Liver (tissue), 3 donors: ENCODE data around the gene EIPR1.
A peak's percentile ranks its signal among the peaks of the same experiment; 100 is the strongest.

Experiments used
- CTCF ChIP-seq: fragments of 150-350 bp; IDR thresholded peaks from 2 replicates; pipeline ENCODE4 v1.5.1; 2017; ENCODE audit warnings: improper control_type of control experiment, low read depth, low read length; ENCODE audit not compliant: missing input control
- GABPA ChIP-seq, 2 donors: IDR thresholded peaks in 1 of 2; conservative IDR thresholded peaks in 1 of 2; 2 replicates each; pipeline ENCODE4 v1.6.1; 2016; ENCODE audit warnings: antibody characterized with exemption in 2 of 2, mild to moderate bottlenecking in 1 of 2, moderate library complexity in 1 of 2
- JUND ChIP-seq, 2 donors: IDR thresholded peaks; 2 replicates each; pipeline ENCODE4 v1.6.1; 2016; ENCODE audit warnings: antibody characterized with exemption in 2 of 2
- MAX ChIP-seq: IDR thresholded peaks from 2 replicates; pipeline ENCODE4 v1.6.1; 2016; ENCODE audit warnings: antibody characterized with exemption
- RAD21 ChIP-seq, 2 donors: IDR thresholded peaks; 2 replicates each; pipeline ENCODE4 v1.6.1; 2016; ENCODE audit warnings: antibody characterized with exemption in 2 of 2, mild to moderate bottlenecking in 2 of 2
- SP1 ChIP-seq: IDR thresholded peaks from 2 replicates; pipeline ENCODE4 v1.6.1; 2018; ENCODE audit warnings: antibody characterized with exemption, mild to moderate bottlenecking
- TF ChIP-seq, protein P1 (sequence below): IDR thresholded peaks from 2 replicates; pipeline ENCODE4 v1.6.1; 2016; ENCODE audit warnings: antibody characterized with exemption, mild to moderate bottlenecking
- donor health status: healthy.
- donor health status: healthy.

- TF ChIP-seq CTCF (peak; percentile 90), JUND (IDR thresholded peaks at IDR 0.05) (no peak), SP1 (no peak), RAD21 (IDR thresholded peaks at IDR 0.05) (peak; percentile 72 to 86), GABPA (IDR thresholded peaks at IDR 0.05 in 1 of 2, conservative IDR thresholded peaks at IDR 0.05 in 1 of 2) (no peak), MAX (no peak)
- TF ChIP-seq, protein P1, sequence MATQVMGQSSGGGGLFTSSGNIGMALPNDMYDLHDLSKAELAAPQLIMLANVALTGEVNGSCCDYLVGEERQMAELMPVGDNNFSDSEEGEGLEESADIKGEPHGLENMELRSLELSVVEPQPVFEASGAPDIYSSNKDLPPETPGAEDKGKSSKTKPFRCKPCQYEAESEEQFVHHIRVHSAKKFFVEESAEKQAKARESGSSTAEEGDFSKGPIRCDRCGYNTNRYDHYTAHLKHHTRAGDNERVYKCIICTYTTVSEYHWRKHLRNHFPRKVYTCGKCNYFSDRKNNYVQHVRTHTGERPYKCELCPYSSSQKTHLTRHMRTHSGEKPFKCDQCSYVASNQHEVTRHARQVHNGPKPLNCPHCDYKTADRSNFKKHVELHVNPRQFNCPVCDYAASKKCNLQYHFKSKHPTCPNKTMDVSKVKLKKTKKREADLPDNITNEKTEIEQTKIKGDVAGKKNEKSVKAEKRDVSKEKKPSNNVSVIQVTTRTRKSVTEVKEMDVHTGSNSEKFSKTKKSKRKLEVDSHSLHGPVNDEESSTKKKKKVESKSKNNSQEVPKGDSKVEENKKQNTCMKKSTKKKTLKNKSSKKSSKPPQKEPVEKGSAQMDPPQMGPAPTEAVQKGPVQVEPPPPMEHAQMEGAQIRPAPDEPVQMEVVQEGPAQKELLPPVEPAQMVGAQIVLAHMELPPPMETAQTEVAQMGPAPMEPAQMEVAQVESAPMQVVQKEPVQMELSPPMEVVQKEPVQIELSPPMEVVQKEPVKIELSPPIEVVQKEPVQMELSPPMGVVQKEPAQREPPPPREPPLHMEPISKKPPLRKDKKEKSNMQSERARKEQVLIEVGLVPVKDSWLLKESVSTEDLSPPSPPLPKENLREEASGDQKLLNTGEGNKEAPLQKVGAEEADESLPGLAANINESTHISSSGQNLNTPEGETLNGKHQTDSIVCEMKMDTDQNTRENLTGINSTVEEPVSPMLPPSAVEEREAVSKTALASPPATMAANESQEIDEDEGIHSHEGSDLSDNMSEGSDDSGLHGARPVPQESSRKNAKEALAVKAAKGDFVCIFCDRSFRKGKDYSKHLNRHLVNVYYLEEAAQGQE: no peak
Measured at GRCh38 chr2:3423492-3424170, 46.0 kb upstream of the EIPR1 start.
